SK-N-SH (cell line): ENCODE measurements around the gene RBMS1. TPM values are rescaled to one million over a fixed set of nuclear protein-coding genes. Genes with fewer than 3 reads are reported as not detected.

ENCODE experiments used
- CTCF ChIA-PET: fragments of 300-600, 350-600 bp; formaldehyde crosslinking; extraction: SDS; loops from one replicate; lab custom pipeline; 2021; lab: Yijun Ruan, JAX
- POLR2A ChIA-PET: fragments of 350-600 bp; sonication (Branson Sonifier 250); formaldehyde crosslinking; extraction: SDS; loops from one replicate; lab custom pipeline; 2020; ENCODE audit warnings: antibody characterized with exemption, inconsistent platforms; lab: Yijun Ruan, JAX
- DNase-seq: peaks from one replicate; pipeline ENCODE4 v3.0.0; 2012
- H2AFZ ChIP-seq: fragments of 200-600 bp; sonication (generic); 2 replicates; pipeline ENCODE4 v1.8.1; 2016; ENCODE audit warnings: antibody characterized with exemption, mild to moderate bottlenecking, low read depth
- H3F3A ChIP-seq: fragments of 200-600 bp; sonication (generic); replicated peaks from 2 replicates; pipeline ENCODE3; 2016; ENCODE audit warnings: antibody characterized with exemption, mild to moderate bottlenecking; ENCODE audit not compliant: insufficient read depth
- H3K27ac ChIP-seq, 2 experiments: fragments of 200-500 bp in 1 of 2; fragments of 200-600 bp in 1 of 2; sonication (Bioruptor generic) in 1 of 2; sonication (generic), shearing (Covaris generic) in 1 of 2; 2 replicates each; pipeline versions ENCODE4 v1.5.1 to v1.6.1; 2014 to 2016; ENCODE audit warnings: low read depth in 2 of 2, inconsistent platforms in 1 of 2, low read length in 1 of 2, mild to moderate bottlenecking in 1 of 2, mixed read lengths in 1 of 2
- H3K27me3 ChIP-seq: fragments of 200-600 bp; sonication (generic), shearing (Covaris generic); 2 replicates; pipeline ENCODE4 v1.6.1; 2016; ENCODE audit warnings: mixed run types; ENCODE audit not compliant: insufficient read depth
- H3K36me3 ChIP-seq, 2 experiments: fragments of 200-500 bp in 1 of 2; fragments of 200-600 bp in 1 of 2; sonication (Bioruptor generic) in 1 of 2; sonication (generic) in 1 of 2; replicated peaks in 1 of 2; 2 replicates each; pipeline versions ENCODE3 to v1.5.1; 2014 to 2016; ENCODE audit warnings: low read length in 1 of 2, mild to moderate bottlenecking in 1 of 2; ENCODE audit not compliant: insufficient read depth in 2 of 2, control insufficient read depth in 1 of 2
- H3K4me1 ChIP-seq, 2 experiments: fragments of 200-500 bp in 1 of 2; fragments of 200-600 bp in 1 of 2; sonication (Bioruptor generic) in 1 of 2; sonication (generic), shearing (Covaris generic) in 1 of 2; 2 replicates each; pipeline versions ENCODE4 v1.5.1 to v1.6.1; 2014 to 2016; ENCODE audit warnings: low read depth in 1 of 2, low read length in 1 of 2, mixed run types in 1 of 2; ENCODE audit not compliant: insufficient read depth in 2 of 2, control insufficient read depth in 1 of 2
- H3K4me2 ChIP-seq: fragments of 200-600 bp; sonication (generic), shearing (Covaris generic); 2 replicates; pipeline ENCODE4 v1.6.1; 2017; ENCODE audit warnings: mixed run types
- H3K4me3 ChIP-seq, 2 experiments: fragments of 200-500 bp in 1 of 2; fragments of 200-600 bp in 1 of 2; sonication (Bioruptor generic) in 1 of 2; sonication (generic), shearing (Covaris generic) in 1 of 2; 2 replicates each; pipeline versions ENCODE4 v1.5.1 to v1.8.1; 2014 to 2016; ENCODE audit warnings: low read depth in 2 of 2, inconsistent platforms in 1 of 2, low read length in 1 of 2, mild to moderate bottlenecking in 1 of 2, mixed read lengths in 1 of 2, moderate library complexity in 1 of 2
- H3K79me2 ChIP-seq: fragments of 200-600 bp; sonication (generic); 2 replicates; pipeline ENCODE4 v1.8.1; 2017; ENCODE audit warnings: mild to moderate bottlenecking; ENCODE audit not compliant: insufficient read depth
- H3K9ac ChIP-seq: fragments of 200-600 bp; sonication (generic); 2 replicates; pipeline ENCODE4 v1.6.1; 2017; ENCODE audit warnings: mixed run types
- H3K9me2 ChIP-seq: fragments of 200-600 bp; sonication (generic); 2 replicates; pipeline ENCODE4 v1.6.1; 2017; ENCODE audit warnings: mixed run types
- H3K9me3 ChIP-seq: fragments of 200-600 bp; sonication (generic); 2 replicates; pipeline ENCODE4 v1.6.1; 2017; ENCODE audit warnings: mixed run types, mild to moderate bottlenecking, moderate library complexity
- H4K20me1 ChIP-seq: fragments of 200-600 bp; sonication (generic); 2 replicates; pipeline ENCODE4 v1.6.1; 2017; ENCODE audit warnings: mild to moderate bottlenecking, mixed run types; ENCODE audit not compliant: insufficient read depth
- EP300 ChIP-seq, 2 experiments: IDR thresholded peaks; 2 replicates each; pipeline versions ENCODE4 v1.4.0 to v1.6.1; 2012; ENCODE audit warnings: borderline replicate concordance in 1 of 2, low read depth in 1 of 2, low read length in 1 of 2
- EZH2phosphoT487 ChIP-seq: fragments of 200-600 bp; sonication (generic); IDR thresholded peaks from 2 replicates; pipeline ENCODE4 v1.6.1; 2017; ENCODE audit warnings: low read depth, mixed run types, mild to moderate bottlenecking, antibody characterized with exemption, moderate library complexity, borderline replicate concordance
- FOSL2 ChIP-seq: IDR thresholded peaks from 2 replicates; pipeline ENCODE4 v1.4.0; 2012; ENCODE audit warnings: low read depth, mild to moderate bottlenecking, moderate library complexity, borderline replicate concordance
- GABPA ChIP-seq: IDR thresholded peaks from 2 replicates; pipeline ENCODE4 v1.4.0; 2012; ENCODE audit warnings: low read depth, mild to moderate bottlenecking
- NFIC ChIP-seq: IDR thresholded peaks from 2 replicates; pipeline ENCODE4 v1.4.0; 2012; ENCODE audit warnings: borderline replicate concordance
- RAD21 ChIP-seq: IDR thresholded peaks from 2 replicates; pipeline ENCODE4 v1.6.1; 2012; ENCODE audit warnings: mild to moderate bottlenecking, low read length
- SIN3A ChIP-seq: IDR thresholded peaks from 2 replicates; pipeline ENCODE4 v1.6.1; 2012; ENCODE audit warnings: low read depth, mild to moderate bottlenecking, low read length, moderate library complexity, borderline replicate concordance
- SMC3 ChIP-seq: IDR thresholded peaks from 2 replicates; pipeline ENCODE4 v1.6.1; 2012; ENCODE audit warnings: low read depth, low read length, improper control_type of control experiment
- TCF12 ChIP-seq: IDR thresholded peaks from 2 replicates; pipeline ENCODE4 v1.4.0; 2012
- TEAD4 ChIP-seq: IDR thresholded peaks from 2 replicates; pipeline ENCODE4 v1.4.0; 2012; ENCODE audit warnings: mild to moderate bottlenecking, borderline replicate concordance; ENCODE audit not compliant: insufficient read depth
- WGBS: methylation state at CpG from one replicate; pipeline ENCODE4 v1.1.6; 2017; ENCODE audit warnings: low lambda C conversion rate; 5-methylcytosine and 5-hydroxymethylcytosine counted together
- polyA plus RNA-seq, 3 experiments: library from polyadenylated mRNA; depleted of rRNA; stranded (reverse); fragments of >200 nt; gene quantifications; 2 replicates each; pipeline ENCODE4 v1.2.3, GENCODE V29; 2012
- TF ChIP-seq, protein P1 (sequence below): IDR thresholded peaks from 2 replicates; pipeline ENCODE4 v1.4.0; 2012; ENCODE audit warnings: low read depth, borderline replicate concordance
- TF ChIP-seq, protein P2 (sequence below): fragments of 200-600 bp; sonication (generic); IDR thresholded peaks from 2 replicates; pipeline ENCODE4 v1.6.1; 2017; ENCODE audit warnings: antibody characterized with exemption, mild to moderate bottlenecking, moderate library complexity

RBMS1 gene
- polyA plus RNA-seq, 1 of the 3 experiments (the other 2 are of a cell fraction): 56.5 TPM

DNA sequence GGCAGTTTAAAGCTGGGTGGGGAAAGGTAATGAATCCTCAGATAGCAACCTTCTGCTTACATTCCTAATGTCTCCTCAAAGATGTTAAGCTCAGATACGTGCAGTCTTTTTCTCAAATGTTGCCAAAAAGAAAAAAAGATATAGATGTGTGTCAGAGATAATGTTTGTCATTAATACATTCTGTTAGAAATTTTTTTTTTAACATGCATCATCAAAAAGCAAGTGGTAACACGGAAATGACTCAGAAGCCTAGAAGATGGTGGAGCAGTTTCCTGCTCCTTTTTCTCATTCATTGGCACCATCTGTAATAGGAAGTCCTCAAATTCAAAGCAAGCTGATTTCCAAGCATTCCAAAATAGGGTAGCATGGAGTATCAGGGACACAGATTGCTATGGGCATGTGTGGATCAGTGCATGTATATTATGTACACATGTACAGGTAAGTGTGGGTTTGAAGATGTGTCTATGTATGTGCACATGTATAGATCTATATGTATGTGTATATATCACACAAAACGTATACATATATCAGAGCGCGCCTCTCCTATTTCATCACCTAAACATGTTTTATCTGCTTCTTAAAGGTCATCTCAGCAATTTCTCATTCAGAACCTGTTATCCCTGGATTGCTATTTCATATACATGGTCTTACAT lies 213.7 kb downstream of the RBMS1 start (continued):
- TF ChIP-seq EZH2phosphoT487: no peak
- TF ChIP-seq SIN3A: no peak
- TF ChIP-seq, protein P1, sequence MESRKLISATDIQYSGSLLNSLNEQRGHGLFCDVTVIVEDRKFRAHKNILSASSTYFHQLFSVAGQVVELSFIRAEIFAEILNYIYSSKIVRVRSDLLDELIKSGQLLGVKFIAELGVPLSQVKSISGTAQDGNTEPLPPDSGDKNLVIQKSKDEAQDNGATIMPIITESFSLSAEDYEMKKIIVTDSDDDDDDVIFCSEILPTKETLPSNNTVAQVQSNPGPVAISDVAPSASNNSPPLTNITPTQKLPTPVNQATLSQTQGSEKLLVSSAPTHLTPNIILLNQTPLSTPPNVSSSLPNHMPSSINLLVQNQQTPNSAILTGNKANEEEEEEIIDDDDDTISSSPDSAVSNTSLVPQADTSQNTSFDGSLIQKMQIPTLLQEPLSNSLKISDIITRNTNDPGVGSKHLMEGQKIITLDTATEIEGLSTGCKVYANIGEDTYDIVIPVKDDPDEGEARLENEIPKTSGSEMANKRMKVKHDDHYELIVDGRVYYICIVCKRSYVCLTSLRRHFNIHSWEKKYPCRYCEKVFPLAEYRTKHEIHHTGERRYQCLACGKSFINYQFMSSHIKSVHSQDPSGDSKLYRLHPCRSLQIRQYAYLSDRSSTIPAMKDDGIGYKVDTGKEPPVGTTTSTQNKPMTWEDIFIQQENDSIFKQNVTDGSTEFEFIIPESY: no peak; the same call in 1 of the 2 replicates
- no peak for TF ChIP-seq SMC3
- peak; percentile 91 for TF ChIP-seq TEAD4
- TF ChIP-seq TCF12: peak; percentile 91
- TF ChIP-seq GABPA: no peak
- TF ChIP-seq FOSL2: peak; percentile 87
- TF ChIP-seq EP300 (IDR thresholded peaks at IDR 0.05; ENCODE audit: borderline replicate concordance in 1 of 2, low read depth in 1 of 2, low read length in 1 of 2): peak in 1 of 2 experiments; percentile 92; a peak in 2 of 4 replicates

DNA sequence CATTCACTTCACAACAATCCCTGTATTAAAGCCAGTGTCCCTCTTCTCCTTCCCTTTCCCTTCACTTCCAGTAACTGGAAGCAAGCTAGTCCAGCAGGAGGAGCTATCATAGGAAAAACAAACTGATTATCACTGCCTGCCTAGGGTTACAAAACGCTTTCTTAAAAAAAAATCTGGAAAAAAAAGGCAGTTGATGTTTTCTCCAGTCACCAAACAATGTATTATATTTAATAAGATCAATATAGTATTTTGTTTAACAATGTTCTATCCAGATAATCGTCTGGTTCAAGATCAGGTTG lies 214.8 kb downstream of the RBMS1 start:
- ChIA-PET CTCF (interaction anchor here (1.0 to 3.0 kb wide), 8 partner anchors 9 to 716 kb away, joined by 3 to 11 read pairs (median 4); no protein-coding TSS in a partner anchor), POLR2A (no interaction called here)
- WGBS: 44% methylated on average over 2 of the region's 2 CpGs

More for the DNA sequence above, 214.8 kb downstream of the RBMS1 start:
- peaks cover 57% of the 10 kb centered on the region for H3F3A ChIP-seq
- no peaks in the 10 kb centered on the region for H3K9me2 ChIP-seq
- DNase-seq: peak; percentile 12
- H3K4me1 ChIP-seq: peaks cover 9 to 43% of the 10 kb centered on the region in 2 experiments
- H3K27me3 ChIP-seq: no peaks in the 10 kb centered on the region
- no peaks in the 10 kb centered on the region for H4K20me1 ChIP-seq
- peaks cover 3% of the 10 kb centered on the region; the same call in 1 of the 2 replicates for H3K79me2 ChIP-seq
- H3K27ac ChIP-seq: peak overlapping the region; percentile 65 to 81
- H3K9ac ChIP-seq: no peak overlapping the region; the same call in 1 of the 2 replicates
- H3K36me3 ChIP-seq: peaks cover 81 to 84% of the 10 kb centered on the region in 2 experiments
- H2AFZ ChIP-seq: no peak overlapping the region
- H3K4me3 ChIP-seq: no peak overlapping the region; a peak in 1 of 4 replicates
- no peak overlapping the region for H3K4me2 ChIP-seq
- no peaks in the 10 kb centered on the region for H3K9me3 ChIP-seq
- peak; percentile 18; the same call in 1 of the 2 replicates for TF ChIP-seq SMC3
- TF ChIP-seq, protein P1: no peak
- TF ChIP-seq, protein P2, sequence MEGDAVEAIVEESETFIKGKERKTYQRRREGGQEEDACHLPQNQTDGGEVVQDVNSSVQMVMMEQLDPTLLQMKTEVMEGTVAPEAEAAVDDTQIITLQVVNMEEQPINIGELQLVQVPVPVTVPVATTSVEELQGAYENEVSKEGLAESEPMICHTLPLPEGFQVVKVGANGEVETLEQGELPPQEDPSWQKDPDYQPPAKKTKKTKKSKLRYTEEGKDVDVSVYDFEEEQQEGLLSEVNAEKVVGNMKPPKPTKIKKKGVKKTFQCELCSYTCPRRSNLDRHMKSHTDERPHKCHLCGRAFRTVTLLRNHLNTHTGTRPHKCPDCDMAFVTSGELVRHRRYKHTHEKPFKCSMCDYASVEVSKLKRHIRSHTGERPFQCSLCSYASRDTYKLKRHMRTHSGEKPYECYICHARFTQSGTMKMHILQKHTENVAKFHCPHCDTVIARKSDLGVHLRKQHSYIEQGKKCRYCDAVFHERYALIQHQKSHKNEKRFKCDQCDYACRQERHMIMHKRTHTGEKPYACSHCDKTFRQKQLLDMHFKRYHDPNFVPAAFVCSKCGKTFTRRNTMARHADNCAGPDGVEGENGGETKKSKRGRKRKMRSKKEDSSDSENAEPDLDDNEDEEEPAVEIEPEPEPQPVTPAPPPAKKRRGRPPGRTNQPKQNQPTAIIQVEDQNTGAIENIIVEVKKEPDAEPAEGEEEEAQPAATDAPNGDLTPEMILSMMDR: peak; percentile 62
- peak; percentile 40 for TF ChIP-seq RAD21
- TF ChIP-seq NFIC: no peak
